Measurements from ENCODE around the gene HTR7.

HTR7 gene

DNA sequence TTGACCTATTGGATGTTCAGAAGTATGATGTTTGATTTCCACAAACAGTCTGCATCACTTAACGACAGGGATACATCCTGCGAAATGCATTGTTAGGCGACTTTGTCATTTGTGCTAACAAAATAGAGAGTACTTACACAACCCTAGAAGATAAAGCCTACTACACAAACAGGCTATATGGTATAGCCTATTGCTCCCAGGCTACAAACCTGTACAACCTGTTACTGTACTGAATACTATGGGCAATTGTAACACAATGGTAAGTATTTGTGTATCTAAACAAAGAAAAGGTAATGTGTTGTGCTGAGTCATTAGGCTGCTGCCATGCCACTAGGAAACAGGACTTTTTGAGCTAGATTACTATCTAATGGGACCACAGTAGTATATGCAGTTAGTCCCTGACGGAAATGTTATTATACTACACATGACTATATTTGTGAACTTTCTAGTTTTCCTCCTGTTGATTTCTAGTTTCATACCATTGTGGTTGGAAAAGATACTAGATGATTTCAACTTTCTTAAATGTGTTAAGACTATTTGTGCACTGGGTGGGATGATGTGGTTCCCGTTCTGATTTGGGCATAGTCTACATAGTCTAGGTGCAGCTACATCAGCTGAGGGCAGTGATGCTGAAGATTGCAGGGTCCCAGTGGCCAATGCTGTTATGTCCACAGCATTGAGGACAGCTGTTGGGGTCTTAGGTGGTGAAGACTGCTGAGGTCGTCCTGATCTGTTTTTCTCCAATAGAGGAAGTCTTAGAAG lies 161.7 kb downstream of the HTR7 start:
- no peak for DNase-seq (ENCODE audit: low read depth)

More for the DNA sequence above, 161.7 kb downstream of the HTR7 start:
- H3K4me3 ChIP-seq (ENCODE audit: low read depth, low read length) = no peak overlapping the region
- TF ChIP-seq, protein P1, sequence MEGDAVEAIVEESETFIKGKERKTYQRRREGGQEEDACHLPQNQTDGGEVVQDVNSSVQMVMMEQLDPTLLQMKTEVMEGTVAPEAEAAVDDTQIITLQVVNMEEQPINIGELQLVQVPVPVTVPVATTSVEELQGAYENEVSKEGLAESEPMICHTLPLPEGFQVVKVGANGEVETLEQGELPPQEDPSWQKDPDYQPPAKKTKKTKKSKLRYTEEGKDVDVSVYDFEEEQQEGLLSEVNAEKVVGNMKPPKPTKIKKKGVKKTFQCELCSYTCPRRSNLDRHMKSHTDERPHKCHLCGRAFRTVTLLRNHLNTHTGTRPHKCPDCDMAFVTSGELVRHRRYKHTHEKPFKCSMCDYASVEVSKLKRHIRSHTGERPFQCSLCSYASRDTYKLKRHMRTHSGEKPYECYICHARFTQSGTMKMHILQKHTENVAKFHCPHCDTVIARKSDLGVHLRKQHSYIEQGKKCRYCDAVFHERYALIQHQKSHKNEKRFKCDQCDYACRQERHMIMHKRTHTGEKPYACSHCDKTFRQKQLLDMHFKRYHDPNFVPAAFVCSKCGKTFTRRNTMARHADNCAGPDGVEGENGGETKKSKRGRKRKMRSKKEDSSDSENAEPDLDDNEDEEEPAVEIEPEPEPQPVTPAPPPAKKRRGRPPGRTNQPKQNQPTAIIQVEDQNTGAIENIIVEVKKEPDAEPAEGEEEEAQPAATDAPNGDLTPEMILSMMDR (IDR thresholded peaks at IDR 0.05; ENCODE audit: low read depth, low read length, missing control alignments) = no peak
